ACC112 (cell line): ENCODE data around the gene AVPR1B.
A peak's percentile ranks its signal among the peaks of the same experiment; 100 is the strongest.

Experiments
- H2AFZ ChIP-seq: fragments of 200-600 bp; sonication (generic); one replicate; pipeline ENCODE4 v1.6.0; 2017; ENCODE audit warnings: antibody characterized with exemption, low read length; ENCODE audit not compliant: unreplicated experiment
- H3K27ac ChIP-seq: fragments of 200-600 bp; sonication (generic); 2 replicates; pipeline ENCODE4 v1.5.1; 2014; ENCODE audit warnings: low read depth, mild to moderate bottlenecking, antibody characterized with exemption, low read length, moderate library complexity
- H3K27me3 ChIP-seq: fragments of 200-600 bp; sonication (generic); 2 replicates; pipeline ENCODE4 v1.6.1; 2014; ENCODE audit warnings: mild to moderate bottlenecking, antibody characterized with exemption, low read length, moderate library complexity, mixed read lengths; ENCODE audit not compliant: insufficient read depth
- H3K36me3 ChIP-seq: fragments of 200-600 bp; sonication (generic); 2 replicates; pipeline ENCODE4 v1.6.1; 2016; ENCODE audit warnings: mild to moderate bottlenecking, antibody characterized with exemption, low read length, moderate library complexity, mixed read lengths; ENCODE audit not compliant: insufficient read depth
- H3K4me1 ChIP-seq: fragments of 200-600 bp; sonication (generic); one replicate; pipeline ENCODE4 v1.6.1; 2016; ENCODE audit warnings: low read length, mixed read lengths; ENCODE audit not compliant: insufficient read depth, unreplicated experiment, control insufficient read depth
- H3K4me3 ChIP-seq: fragments of 200-600 bp; sonication (generic); 2 replicates; pipeline ENCODE4 v1.5.1; 2014; ENCODE audit warnings: mild to moderate bottlenecking, low read depth, low read length
- H3K79me2 ChIP-seq: fragments of 200-600 bp; sonication (generic); one replicate; pipeline ENCODE4 v1.6.0; 2016; ENCODE audit warnings: low read length; ENCODE audit not compliant: control insufficient read depth, unreplicated experiment, insufficient read depth

AVPR1B gene, protein sequence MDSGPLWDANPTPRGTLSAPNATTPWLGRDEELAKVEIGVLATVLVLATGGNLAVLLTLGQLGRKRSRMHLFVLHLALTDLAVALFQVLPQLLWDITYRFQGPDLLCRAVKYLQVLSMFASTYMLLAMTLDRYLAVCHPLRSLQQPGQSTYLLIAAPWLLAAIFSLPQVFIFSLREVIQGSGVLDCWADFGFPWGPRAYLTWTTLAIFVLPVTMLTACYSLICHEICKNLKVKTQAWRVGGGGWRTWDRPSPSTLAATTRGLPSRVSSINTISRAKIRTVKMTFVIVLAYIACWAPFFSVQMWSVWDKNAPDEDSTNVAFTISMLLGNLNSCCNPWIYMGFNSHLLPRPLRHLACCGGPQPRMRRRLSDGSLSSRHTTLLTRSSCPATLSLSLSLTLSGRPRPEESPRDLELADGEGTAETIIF

DNA sequence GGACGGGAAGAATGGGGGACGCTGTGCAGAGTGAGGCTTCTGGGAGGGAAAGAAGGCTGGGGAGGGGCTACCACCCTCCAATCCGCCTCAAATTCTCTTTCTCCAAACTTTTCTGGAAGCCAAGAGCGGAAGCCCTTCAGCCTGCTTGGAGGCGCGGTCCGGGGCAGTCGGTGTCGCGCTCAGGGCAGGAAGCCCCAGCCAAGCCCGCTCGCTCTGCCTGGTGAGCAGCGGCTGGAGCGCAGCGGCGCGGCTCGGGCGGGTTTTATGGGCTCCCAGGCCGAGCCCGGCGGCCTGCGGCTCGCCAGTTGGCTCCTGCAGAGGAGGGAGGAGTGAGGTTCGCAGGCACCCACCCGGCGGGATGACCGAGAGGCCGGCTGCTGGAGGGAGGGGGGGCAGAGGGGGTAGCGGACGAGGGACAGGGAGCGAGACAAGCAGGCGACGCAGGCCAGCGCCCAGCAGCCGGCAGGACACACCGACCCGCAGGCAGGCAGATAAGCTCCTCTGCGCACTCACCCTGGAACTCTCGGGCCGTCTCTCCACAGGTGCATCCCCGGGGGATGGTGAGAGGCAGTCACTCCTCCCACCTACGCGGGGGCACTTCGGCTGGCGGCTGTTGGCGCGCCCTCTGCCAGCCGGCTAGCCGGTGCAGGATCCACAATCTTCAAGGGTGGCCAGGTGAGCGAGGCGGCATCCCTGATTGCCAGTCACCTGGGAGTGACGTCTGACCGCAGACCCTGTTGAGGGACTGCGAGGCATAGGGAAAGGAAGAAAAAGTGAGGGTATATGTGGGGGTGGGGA lies at the start of gene AVPR1B:
Gene AVPR1B (minus strand): TSS at position 238 of the 798 bp plus-strand sequence. CDS start 498 bp downstream, outside the sequence.
- no peaks in the 10 kb centered on the region for H3K4me1 ChIP-seq
- no peaks in the 10 kb centered on the region for H3K36me3 ChIP-seq
- no peaks in the 10 kb centered on the region for H3K79me2 ChIP-seq
- H3K4me3 ChIP-seq = peak within 1 kb of the TSS; percentile 66
- no peak within 1 kb of the TSS for H2AFZ ChIP-seq
- H3K27me3 ChIP-seq = peaks cover 64% of the 10 kb centered on the region
- H3K27ac ChIP-seq = no peak within 1 kb of the TSS

DNA sequence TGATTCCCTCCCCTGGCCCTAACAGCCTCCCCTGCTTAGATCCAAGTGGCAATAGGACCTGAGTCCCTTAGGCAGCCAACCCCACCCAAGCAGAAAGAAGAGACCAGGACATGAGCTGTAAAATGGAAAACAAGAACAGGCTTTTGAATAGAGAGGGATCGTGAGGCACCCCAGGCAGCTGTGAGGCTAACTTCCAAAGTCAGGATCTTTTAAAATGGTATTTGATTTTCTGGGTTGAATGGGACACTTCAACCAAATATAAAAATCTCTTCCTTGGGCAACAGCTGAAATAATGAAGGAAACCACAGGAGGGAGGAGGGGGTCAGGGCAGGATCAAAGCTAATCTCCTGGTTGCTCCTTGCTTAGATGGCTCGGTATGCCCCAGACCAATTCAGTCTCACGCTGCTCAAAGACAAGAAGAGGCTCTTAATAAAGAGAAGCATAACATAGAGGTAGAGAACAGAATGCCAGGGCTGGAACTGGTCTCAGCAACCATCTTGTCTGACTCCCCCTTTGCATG lies 28.6 kb upstream of the AVPR1B start:
- H3K36me3 ChIP-seq = no peaks in the 10 kb centered on the region
- no peaks in the 10 kb centered on the region for H3K4me1 ChIP-seq
- no peaks in the 10 kb centered on the region for H3K79me2 ChIP-seq
- H2AFZ ChIP-seq = no peak overlapping the region
- H3K27ac ChIP-seq = no peak overlapping the region
- H3K27me3 ChIP-seq = peaks cover 66% of the 10 kb centered on the region
- no peak overlapping the region for H3K4me3 ChIP-seq

DNA sequence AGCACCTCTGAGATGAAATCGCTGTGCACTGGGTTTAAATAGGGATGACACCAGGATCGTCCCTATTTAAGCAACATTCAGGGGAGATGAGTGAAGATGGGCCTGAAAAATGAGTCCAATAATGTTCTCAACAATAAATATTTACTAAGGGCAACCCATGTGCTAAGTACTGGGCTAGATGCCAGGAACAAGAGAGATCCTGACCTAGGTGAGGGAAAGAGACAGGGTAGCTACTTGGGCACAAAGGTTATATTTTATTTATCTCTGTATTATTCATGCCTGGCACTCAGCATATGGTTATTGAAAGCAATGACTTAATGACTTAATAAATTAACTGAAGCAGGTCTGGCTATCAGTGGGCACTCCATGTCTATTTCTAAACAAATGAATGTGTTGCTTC lies 27.4 kb upstream of the AVPR1B start:
- Histone ChIP-seq H3K4me3 (no peak overlapping the region), H3K27ac (no peak overlapping the region)

GRCh38 chr1:206143537-206144172 lies 26.5 kb upstream of the AVPR1B start:
- Histone ChIP-seq H3K4me3 (no peak overlapping the region), H3K4me1 (no peaks in the 10 kb centered on the region), H3K36me3 (no peaks in the 10 kb centered on the region), H2AFZ (no peak overlapping the region), H3K27me3 (peaks cover 85% of the 10 kb centered on the region), H3K79me2 (no peaks in the 10 kb centered on the region), H3K27ac (no peak overlapping the region)

More for the DNA sequence above, 27.4 kb upstream of the AVPR1B start:
- H3K36me3 ChIP-seq = no peaks in the 10 kb centered on the region
- no peak overlapping the region for H2AFZ ChIP-seq
- H3K27me3 ChIP-seq = peaks cover 78% of the 10 kb centered on the region
- H3K4me1 ChIP-seq = no peaks in the 10 kb centered on the region
- no peaks in the 10 kb centered on the region for H3K79me2 ChIP-seq

- no peaks in the 10 kb centered on the region for H3K79me2 ChIP-seq
- H3K27me3 ChIP-seq = peaks cover 94% of the 10 kb centered on the region
- H3K27ac ChIP-seq = no peak overlapping the region
Measured at GRCh38 chr1:206142770-206143169, 25.6 kb upstream of the AVPR1B start.

GRCh38 chr1:206142011-206142410 lies 24.8 kb upstream of the AVPR1B start:
- peaks cover 92% of the 10 kb centered on the region for H3K27me3 ChIP-seq
- no peaks in the 10 kb centered on the region for H3K4me1 ChIP-seq
- no peaks in the 10 kb centered on the region for H3K36me3 ChIP-seq
- no peaks in the 10 kb centered on the region for H3K79me2 ChIP-seq
- no peak overlapping the region for H3K27ac ChIP-seq
- H3K4me3 ChIP-seq = no peak overlapping the region
- no peak overlapping the region for H2AFZ ChIP-seq

More at GRCh38 chr1:206142770-206143169, 25.6 kb upstream of the AVPR1B start:
- H3K4me1 ChIP-seq = no peaks in the 10 kb centered on the region
- no peak overlapping the region for H2AFZ ChIP-seq
- H3K4me3 ChIP-seq = no peak overlapping the region
- no peaks in the 10 kb centered on the region for H3K36me3 ChIP-seq

GRCh38 chr1:206136241-206136640 lies 19.1 kb upstream of the AVPR1B start:
- Histone ChIP-seq H3K27me3 (peaks cover 34% of the 10 kb centered on the region), H3K4me1 (no peaks in the 10 kb centered on the region), H3K36me3 (no peaks in the 10 kb centered on the region), H3K4me3 (no peak overlapping the region), H3K79me2 (no peaks in the 10 kb centered on the region), H2AFZ (no peak overlapping the region), H3K27ac (no peak overlapping the region)

DNA sequence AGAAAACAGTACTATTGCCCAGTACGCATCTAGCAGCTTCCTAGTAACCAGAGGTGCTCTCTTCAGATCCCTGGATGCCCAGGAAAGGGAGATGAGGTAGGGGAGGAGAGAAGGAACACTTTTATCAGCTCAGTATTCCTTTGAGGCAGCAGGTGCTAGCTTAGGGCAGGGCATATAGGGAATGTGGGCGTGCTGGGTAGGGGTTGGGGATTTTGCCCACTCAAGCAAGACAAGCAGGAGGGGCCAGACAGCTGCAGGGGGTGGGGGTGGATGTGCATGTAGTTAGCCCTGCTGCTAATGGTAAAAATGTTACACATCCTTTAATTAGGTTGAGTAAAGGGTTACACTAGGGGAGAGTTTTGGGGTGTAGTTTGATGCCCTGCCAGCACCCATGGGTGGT lies 18.1 kb upstream of the AVPR1B start:
- no peak overlapping the region for H3K27ac ChIP-seq
- H3K4me3 ChIP-seq = no peak overlapping the region
- H3K4me1 ChIP-seq = no peaks in the 10 kb centered on the region
- no peak overlapping the region for H2AFZ ChIP-seq
- no peaks in the 10 kb centered on the region for H3K36me3 ChIP-seq
- peaks cover 25% of the 10 kb centered on the region for H3K27me3 ChIP-seq
- no peaks in the 10 kb centered on the region for H3K79me2 ChIP-seq

DNA sequence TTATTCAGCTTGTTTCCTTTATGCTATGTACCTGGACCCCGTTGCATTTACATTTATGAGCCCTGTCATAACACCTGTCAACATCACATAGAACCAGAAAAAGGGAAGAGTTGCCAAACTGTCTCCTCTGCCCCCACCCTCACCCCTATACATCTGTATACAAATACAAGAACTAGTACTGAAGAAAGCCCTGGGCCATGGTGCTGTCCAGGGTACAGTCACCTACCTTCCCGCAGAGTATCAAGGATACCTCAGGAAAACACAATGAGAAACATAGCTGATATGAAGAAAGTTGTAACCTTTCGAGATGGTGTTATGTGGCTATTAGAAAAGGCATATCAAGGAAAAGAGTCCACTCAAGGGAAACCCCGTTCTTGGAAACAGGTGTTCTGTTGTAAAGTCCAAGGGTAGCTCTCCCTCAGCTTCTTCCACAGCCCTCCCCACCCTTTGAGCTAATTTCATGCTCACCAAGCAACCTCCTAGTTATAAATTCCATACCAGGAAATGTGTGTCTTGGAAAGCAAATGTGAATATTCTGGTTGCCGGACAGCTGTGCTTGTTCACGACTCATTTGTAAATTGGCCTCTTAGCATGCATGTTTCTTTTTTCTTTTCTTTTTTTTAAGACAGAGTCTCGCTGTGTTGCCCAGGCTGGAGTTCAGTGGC lies 16.7 kb upstream of the AVPR1B start:
- H3K27ac ChIP-seq = no peak overlapping the region
- no peak overlapping the region for H2AFZ ChIP-seq
- peaks cover 20% of the 10 kb centered on the region for H3K27me3 ChIP-seq
- H3K36me3 ChIP-seq = no peaks in the 10 kb centered on the region
- no peak overlapping the region for H3K4me3 ChIP-seq
- no peaks in the 10 kb centered on the region for H3K79me2 ChIP-seq
- no peaks in the 10 kb centered on the region for H3K4me1 ChIP-seq

- no peak overlapping the region for H3K4me3 ChIP-seq
- H3K36me3 ChIP-seq = no peaks in the 10 kb centered on the region
- no peak overlapping the region for H2AFZ ChIP-seq
Measured at GRCh38 chr1:206131037-206131436, 13.8 kb upstream of the AVPR1B start.

More at GRCh38 chr1:206131037-206131436, 13.8 kb upstream of the AVPR1B start:
- H3K27me3 ChIP-seq = peaks cover 33% of the 10 kb centered on the region
- no peaks in the 10 kb centered on the region for H3K79me2 ChIP-seq
- no peaks in the 10 kb centered on the region for H3K4me1 ChIP-seq
- H3K27ac ChIP-seq = no peak overlapping the region
